Measurements from ENCODE around the gene TMEM178B.

GRCh38 chr7:141071855-141072547 lies 1.9 kb upstream of the TMEM178B start:
- TF ChIP-seq CTCF (IDR thresholded peaks at IDR 0.05), result no peak
- TF ChIP-seq POLR2AphosphoS5 (IDR thresholded peaks at IDR 0.05), result no peak
- no peak for TF ChIP-seq EP300 (IDR thresholded peaks at IDR 0.05)

Measured in sigmoid colon (tissue), 4 donors.